ENCODE data around the gene SKAP1.

The SKAP1 gene

DNA sequence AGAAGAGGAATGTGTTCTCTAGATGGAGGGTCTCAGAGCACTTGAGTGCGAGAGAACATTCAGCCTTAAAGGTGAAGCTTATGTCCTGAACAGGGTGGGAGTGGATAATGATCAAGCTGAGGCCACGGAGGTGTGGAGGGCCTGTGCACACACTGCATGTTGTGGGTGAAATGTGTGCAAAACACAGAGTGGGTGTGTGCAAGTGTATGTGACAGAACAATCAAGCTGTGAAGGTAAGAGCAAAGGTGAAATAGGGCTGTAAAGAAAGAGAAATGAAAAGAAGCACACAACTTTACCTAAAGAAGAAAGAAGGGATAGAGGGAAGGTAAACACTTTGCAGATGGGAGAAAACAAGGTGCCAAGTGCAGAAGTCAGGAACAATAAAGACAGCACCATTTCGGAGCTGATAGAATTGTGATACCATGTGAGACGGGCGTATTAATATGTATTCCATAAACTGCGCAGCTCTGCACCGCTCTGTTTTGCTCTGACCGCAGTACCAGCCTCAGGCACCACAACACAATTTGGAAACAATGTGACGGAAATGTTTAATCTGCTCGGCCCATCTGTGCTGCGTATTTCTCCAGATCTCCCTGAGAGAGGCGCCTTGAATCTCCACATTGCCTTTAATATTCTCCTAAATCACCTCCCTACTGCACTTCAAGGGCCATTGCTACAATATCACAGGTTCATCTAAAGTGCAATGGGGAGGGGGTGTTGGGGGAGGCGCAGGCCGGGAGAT is 281.8 kb downstream of the SKAP1 start:
- DNase-seq (ENCODE audit: low read depth in 2 of 2), result no peak

DNA sequence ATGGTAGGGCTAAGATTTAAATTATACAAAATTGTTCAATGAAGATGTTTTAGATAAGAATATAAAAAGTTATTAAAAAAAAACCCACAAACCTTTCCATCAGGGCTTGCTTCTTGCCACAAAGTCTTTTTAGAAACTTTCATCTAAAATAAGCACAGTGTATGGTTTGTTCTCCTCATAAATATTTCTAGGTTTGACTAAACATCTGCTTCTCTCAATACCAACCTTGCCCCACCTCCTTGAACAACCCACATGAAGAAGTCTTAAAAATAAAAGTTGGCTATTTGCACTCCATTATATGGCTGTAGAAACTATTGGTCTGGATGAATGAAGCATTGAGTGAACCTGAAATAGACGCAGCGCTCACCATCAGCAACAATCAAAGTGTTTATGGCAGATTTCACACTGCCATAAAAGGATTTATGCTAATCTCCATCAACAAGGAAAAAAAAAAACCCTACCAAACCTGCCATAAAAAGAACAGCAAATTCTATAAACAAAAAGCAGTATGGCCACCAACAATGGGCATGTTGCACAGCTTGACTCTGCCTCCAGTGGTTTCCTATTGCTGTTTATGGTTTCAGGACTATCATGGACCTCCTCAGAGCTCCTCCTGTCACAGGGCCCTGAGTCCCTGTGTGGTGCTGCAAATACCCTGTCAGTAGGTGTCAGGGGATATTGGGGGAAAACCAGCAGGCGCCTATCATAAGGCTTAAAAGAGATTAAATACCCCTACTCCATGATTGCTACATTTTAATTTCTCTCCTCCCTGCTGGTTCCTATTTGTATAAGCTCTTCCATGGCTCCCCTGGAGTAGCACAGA is 284.8 kb downstream of the SKAP1 start:
- DNase-seq (ENCODE audit: low read depth in 2 of 2), result no peak

DNA sequence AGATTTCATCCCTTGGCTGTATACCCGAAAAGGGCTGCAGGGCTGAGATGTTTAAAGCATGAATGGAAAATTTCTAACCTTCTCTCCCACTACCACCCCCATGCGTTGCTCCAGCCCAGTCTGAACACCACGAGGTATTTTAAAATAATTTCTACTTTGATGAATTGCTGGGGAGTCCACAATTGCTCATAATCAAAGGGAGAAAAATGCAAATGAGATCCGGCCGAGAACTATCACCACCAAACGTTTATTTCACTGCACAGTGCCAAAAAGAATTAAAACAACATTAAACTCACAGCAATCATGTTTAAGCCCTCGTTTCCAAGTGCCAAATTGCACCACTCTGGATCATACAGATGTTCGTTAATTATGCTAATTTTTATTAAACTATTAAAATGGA is 285.8 kb downstream of the SKAP1 start:
- no peak for DNase-seq (ENCODE audit: low read depth in 2 of 2)

DNA sequence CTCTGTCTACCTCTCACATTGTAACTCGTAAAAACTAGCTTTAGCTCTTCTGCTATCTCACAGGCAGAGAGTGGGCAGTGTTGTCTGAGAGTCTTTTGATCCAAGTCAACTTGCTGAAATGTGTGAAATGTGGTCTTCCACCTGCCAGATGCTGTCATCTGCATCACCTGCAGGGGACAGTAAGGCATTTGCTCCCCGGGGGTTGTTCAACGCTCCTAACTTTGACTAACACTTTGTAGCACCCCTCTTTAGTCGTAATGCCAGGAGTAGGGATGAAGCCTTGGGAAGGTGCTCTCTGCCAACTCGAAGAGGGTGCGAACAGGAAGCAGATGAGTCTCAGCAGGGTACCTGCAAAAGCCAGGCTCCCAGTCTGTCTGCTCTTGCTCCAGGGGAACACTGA is 286.4 kb downstream of the SKAP1 start:
- no peak for DNase-seq (ENCODE audit: low read depth in 2 of 2)

DNA sequence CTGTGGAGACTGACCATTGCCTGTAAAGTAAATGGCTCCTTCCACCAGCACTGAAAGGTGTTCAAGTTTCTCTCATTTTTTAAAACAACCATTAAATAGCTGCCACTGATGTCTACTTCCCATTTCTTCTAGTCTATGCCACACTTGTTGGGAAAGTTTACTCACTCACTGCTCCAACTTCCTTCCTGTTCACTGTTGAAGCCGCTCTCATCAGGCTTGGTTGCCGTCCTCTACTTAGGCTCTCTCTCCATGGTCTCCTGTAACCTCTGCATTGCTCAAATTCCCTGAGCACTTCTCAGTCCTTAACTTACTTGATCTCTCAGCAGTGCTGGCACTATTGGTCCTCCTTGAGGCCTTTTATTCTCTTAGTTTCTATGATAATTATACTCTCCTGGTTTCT is 290.1 kb downstream of the SKAP1 start:
- DNase-seq (ENCODE audit: low read depth in 2 of 2), result no peak

GRCh38 chr17:48137656-48138055 is 292.4 kb downstream of the SKAP1 start:
- no peak for DNase-seq (ENCODE audit: low read depth in 2 of 2)

GRCh38 chr17:48134912-48135480 is 295.0 kb downstream of the SKAP1 start:
- no peak for DNase-seq (ENCODE audit: low read depth in 2 of 2)

DNA sequence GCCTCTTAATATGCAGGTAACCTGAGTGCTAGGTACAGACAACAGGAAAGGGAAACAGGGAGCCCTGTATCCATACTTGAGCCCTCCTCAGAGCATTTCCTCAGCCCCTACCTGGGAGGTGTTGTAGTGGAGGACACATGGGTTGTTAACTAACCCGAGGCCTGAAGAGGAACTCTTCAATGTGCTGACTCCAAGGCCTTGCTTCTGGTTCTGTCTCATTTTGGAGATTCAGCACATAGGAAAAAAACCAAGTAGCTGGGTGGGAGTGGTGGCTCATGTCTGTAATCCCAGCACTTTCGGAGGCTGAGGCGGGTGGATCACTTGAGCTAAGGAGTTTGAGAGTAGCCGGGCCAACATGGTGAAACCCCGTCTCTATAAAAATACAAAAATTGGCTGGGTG is 297.6 kb downstream of the SKAP1 start:
- no peak for DNase-seq (ENCODE audit: low read depth in 2 of 2)

DNA sequence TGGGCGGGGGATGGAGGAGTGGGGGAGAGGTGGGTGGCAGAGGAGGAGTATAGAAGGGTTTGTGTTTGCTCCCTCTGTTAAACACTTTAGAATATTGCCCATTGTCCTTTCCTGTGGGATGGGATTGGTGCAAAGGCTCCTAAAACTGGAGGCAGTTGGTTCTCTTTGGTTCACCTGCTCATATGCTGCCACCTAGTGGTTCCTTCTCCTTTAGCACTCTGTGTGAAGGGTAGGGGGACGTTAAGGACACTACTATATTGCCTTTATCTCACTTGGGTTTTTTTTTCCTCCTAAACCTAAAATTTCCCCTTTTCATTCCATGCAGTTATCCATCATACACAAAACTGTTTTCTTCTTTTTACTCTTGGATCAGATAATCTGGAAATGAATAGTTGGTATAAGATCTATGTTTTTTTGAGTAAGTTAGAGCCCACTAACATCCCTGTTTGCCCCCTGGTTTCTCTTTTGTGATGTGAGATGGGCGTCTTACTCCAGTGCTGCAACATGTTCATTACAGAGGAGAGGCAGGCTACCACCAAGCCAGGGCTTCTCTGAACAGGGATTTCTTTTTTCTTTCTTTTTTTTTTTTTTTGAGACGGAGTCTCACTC is 298.7 kb downstream of the SKAP1 start:
- DNase-seq (ENCODE audit: low read depth in 2 of 2), result peak; percentile 28 to 31

- DNase-seq (ENCODE audit: low read depth in 2 of 2), result no peak
These were observed 300.0 kb downstream of the SKAP1 start for GRCh38 chr17:48129981-48130380.

- DNase-seq (ENCODE audit: low read depth in 2 of 2), result no peak
These were observed 301.6 kb downstream of the SKAP1 start for GRCh38 chr17:48128400-48128799.

DNA sequence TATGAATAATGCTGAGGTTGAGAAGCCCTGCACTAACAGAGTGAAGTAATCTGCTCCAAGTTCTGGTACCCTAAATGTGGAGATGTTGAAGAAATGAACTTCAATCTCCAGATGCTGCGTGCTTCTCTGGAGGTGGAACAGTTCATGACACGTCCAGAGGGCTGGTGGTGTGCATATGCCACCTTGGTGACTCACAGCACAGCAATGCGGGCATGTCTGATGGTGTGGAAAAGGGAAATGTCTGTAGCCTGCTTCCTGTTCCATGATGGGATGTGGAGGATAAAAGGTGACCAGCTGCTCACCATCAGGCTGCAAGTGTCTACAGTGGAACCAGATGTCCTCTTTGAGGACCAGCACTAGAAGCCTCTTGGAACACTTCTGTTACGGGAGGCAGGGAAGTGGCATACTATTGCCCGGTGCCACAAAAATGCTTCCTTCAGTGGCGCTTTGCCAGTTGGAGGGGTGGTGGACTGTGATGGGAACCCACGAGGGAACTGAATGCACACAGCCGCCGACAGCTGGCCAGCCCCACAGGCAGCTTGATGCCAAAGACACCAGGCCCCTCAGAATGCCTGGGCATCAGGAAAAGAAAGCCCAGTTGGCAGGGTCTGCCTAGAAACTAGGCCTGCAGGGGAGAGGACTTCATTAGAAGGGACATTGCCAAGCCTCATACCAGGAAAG is 302.5 kb downstream of the SKAP1 start:
- DNase-seq (ENCODE audit: low read depth in 2 of 2), result no peak

DNA sequence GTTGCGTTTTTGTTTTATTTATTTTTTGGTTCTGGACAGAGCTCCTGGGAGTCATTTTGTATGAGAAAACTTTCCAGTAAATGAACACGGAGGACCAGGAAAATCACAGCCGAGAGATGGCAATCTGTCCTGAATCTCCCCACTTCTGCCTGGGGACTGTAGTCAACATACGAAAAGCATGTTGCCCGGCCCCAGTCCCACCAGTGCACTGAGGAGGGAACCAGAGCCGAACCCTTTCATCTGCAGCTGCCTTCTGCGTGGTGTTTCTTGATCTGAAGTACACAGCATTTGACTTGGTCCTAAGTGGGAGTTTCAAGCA is 303.5 kb downstream of the SKAP1 start:
- no peak for DNase-seq (ENCODE audit: low read depth in 2 of 2)

- no peak for DNase-seq (ENCODE audit: low read depth in 2 of 2)
These were observed 304.0 kb downstream of the SKAP1 start for GRCh38 chr17:48125829-48126531.

- no peak for DNase-seq (ENCODE audit: low read depth in 2 of 2)
These were observed 306.1 kb downstream of the SKAP1 start for GRCh38 chr17:48123776-48124388.

DNA sequence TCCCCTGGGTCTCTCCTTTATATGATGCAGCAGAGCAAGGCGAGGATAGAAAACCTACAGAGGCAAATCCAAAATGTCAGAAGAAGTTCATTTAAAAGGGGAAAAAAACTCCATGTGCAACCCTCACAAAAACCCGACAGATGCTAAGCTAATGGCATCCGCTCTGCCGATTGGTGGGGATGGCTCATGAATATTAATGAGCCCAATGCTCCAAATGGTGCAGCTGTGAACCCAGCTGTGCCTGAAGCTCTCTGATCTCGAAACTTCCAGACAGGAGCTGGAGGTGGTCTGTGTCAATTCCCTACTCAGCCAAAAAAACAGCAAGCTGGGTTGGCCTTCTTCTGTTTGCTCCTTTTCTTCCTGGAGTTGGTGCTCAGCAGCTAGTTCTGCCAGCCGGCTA is 306.9 kb downstream of the SKAP1 start:
- no peak for DNase-seq (ENCODE audit: low read depth in 2 of 2)

DNA sequence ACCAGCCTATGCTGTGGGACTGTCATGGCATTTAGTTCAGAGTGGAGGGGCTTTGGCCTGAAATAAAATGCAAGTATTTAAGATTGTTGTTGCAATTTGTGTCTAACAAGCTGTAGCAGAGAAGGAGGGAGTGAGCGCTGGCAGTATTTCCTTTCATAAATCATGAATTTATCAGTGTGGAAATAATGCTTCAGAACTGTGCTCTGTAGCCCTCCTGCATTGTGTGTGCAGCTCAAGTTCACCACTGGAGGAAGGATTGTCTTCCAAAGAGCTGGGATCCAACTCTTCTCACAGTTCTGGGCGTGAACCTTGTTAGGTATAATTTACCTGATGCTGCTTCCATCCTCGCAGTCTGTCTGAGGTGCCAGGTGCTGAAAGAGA is 307.4 kb downstream of the SKAP1 start:
- DNase-seq (ENCODE audit: low read depth in 2 of 2), result no peak

DNA sequence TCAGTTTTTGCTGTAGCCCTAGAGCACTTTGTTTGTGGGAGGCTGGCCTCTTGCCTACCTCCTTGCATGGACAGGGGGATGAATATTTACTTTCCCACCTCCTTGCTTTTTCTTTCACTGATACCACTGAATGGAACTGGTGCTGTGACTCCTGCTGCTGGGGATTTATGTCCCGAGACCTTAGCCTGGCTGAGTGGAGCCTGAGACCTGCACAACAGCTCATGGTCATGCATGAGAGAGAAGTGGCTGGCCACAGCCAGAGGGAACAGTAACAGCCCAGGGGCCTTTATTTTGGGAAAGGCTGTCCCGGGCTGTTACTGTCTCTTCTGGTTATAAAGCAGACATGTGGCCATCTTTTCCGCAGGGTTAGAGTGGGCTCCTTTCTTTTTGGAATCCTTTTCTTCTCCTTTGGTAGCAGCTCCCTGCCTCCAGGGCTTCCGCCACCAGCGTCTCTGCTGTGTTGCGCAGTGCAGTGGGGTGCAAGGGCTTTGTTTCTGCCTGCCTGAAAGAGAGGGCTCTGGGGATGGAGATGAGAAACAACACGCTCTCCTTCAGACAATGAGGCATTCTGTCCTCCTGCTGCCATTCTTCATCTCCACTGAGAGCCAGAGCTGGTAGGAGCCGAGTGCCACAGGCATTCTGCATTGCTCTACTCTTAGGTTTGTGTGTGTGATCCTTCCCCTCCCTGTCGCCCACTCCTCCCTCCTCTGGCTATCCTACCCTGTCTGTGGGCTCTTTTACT is 307.9 kb downstream of the SKAP1 start:
- no peak for DNase-seq (ENCODE audit: low read depth in 2 of 2)

- no peak for DNase-seq (ENCODE audit: low read depth in 2 of 2)
These were observed 316.8 kb downstream of the SKAP1 start for GRCh38 chr17:48113201-48113676.

GRCh38 chr17:48111937-48112241 is 318.1 kb downstream of the SKAP1 start:
- DNase-seq (ENCODE audit: low read depth in 2 of 2), result no peak

All from stimulated activated CD4-positive, alpha-beta T cell treated with anti-CD3 and anti-CD28 coated beads, Interleukin-4, amount 100 ng/mL, for 48 hours (primary cell).